Nephron progenitor cell (in vitro differentiated cells): ENCODE measurements around the gene CCL25.

Experiments used
- DNase-seq: peaks from one replicate; pipeline ENCODE4 v3.0.0; 2021
- H3K27ac Mint-ChIP-seq: 2 replicates; pipeline ENCODE4 v1.8.0; 2021; ENCODE audit warnings: mild to moderate bottlenecking, moderate library complexity, mixed read lengths
- H3K27me3 Mint-ChIP-seq: 2 replicates; pipeline ENCODE4 v1.8.0; 2021; ENCODE audit warnings: mild to moderate bottlenecking, low read depth, mixed read lengths; ENCODE audit not compliant: poor library complexity
- H3K36me3 Mint-ChIP-seq: 2 replicates; pipeline ENCODE4 v1.8.0; 2021; ENCODE audit warnings: low read depth, mixed read lengths
- H3K4me1 Mint-ChIP-seq: 2 replicates; pipeline ENCODE4 v1.8.0; 2021; ENCODE audit warnings: mixed read lengths
- H3K4me3 Mint-ChIP-seq: 2 replicates; pipeline ENCODE4 v1.8.0; 2021; ENCODE audit warnings: mild to moderate bottlenecking, moderate library complexity, mixed read lengths
- H3K9me3 Mint-ChIP-seq: 2 replicates; pipeline ENCODE4 v1.8.0; 2021; ENCODE audit warnings: mild to moderate bottlenecking, moderate library complexity, mixed read lengths
- TF ChIP-seq, protein P1 (sequence below): fragments of 200-600 bp; sonication (generic); IDR thresholded peaks from 2 replicates; pipeline ENCODE4 v1.5.0; 2021; ENCODE audit warnings: antibody characterized with exemption

Gene CCL25

DNA sequence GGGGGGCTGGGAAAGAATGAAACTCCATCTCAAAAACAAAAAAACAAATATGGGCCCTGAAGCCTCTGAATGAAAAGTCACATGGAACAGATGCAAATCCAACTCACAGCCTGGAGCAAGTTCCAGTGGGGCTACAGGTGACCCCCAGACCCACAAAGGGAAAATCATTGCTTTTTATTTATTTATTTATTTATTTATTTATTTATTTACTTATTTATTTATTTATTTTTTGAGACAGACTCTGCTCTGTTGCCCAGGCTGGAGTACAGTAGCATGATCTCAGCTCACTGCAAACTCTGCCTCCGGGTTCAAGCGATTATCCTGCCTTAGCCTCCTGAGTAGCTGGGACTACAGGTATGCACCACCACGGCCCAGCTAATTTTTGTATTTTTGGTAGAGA is 13.3 kb upstream of the CCL25 start:
- no peak overlapping the region for H3K27ac Mint-ChIP-seq
- peaks cover 10% of the 10 kb centered on the region for H3K27me3 Mint-ChIP-seq
- no peak overlapping the region for H3K4me3 Mint-ChIP-seq
- no peaks in the 10 kb centered on the region for H3K9me3 Mint-ChIP-seq
- DNase-seq = no peak
- no peaks in the 10 kb centered on the region for H3K36me3 Mint-ChIP-seq
- TF ChIP-seq, protein P1, sequence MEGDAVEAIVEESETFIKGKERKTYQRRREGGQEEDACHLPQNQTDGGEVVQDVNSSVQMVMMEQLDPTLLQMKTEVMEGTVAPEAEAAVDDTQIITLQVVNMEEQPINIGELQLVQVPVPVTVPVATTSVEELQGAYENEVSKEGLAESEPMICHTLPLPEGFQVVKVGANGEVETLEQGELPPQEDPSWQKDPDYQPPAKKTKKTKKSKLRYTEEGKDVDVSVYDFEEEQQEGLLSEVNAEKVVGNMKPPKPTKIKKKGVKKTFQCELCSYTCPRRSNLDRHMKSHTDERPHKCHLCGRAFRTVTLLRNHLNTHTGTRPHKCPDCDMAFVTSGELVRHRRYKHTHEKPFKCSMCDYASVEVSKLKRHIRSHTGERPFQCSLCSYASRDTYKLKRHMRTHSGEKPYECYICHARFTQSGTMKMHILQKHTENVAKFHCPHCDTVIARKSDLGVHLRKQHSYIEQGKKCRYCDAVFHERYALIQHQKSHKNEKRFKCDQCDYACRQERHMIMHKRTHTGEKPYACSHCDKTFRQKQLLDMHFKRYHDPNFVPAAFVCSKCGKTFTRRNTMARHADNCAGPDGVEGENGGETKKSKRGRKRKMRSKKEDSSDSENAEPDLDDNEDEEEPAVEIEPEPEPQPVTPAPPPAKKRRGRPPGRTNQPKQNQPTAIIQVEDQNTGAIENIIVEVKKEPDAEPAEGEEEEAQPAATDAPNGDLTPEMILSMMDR = no peak
- peaks cover 18% of the 10 kb centered on the region for H3K4me1 Mint-ChIP-seq

DNA sequence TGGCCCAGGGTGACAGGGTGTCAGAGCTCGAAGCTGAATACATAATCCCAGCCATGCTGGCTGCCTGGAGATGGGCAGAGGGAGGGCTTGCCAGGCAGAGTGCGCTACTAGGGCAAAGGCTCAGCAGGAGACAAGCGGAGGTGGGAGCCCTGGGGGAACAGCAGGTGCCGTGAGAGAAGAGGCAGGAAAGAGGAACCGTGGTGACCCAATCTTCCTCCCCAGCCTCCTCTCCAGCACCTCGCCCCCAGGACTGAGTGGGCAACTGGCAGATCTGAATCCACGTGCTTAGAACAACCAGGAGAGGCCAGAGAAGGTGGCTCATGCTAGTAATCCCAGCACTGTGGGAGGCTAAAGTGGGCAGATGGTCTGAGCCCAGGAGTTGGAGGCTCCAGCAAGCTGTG is 11.0 kb upstream of the CCL25 start:
- Mint-ChIP-seq H3K27me3 (peaks cover 19% of the 10 kb centered on the region), H3K36me3 (no peaks in the 10 kb centered on the region), H3K9me3 (no peaks in the 10 kb centered on the region), H3K27ac (no peak overlapping the region), H3K4me3 (no peak overlapping the region), H3K4me1 (peaks cover 9% of the 10 kb centered on the region)
- DNase-seq = no peak
- TF ChIP-seq, protein P1 = no peak

DNA sequence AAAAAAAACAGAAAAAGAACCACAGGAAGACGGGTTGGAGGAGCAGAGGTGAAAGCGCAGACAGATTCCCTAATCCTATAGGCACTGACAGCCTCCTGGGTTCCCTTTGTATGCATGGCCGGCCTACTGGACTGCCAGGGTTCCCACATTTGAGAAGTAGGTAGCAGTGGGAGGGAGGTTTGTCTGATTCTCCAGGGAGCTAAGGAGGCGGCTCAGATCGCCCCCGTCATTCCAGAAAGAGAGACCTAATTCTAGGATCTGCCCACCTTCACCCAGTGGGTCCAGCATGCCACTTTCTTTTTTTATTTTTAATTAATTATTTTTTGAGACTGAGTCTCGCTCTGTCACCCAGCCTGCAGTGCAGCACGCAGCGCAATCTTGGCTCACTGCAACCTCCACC is 9.7 kb upstream of the CCL25 start:
- no peak for DNase-seq
- Mint-ChIP-seq H3K36me3 (no peaks in the 10 kb centered on the region), H3K4me1 (no peaks in the 10 kb centered on the region), H3K27me3 (peaks cover 26% of the 10 kb centered on the region), H3K27ac (no peak overlapping the region), H3K4me3 (no peak overlapping the region), H3K9me3 (no peaks in the 10 kb centered on the region)
- TF ChIP-seq, protein P1 = no peak

DNA sequence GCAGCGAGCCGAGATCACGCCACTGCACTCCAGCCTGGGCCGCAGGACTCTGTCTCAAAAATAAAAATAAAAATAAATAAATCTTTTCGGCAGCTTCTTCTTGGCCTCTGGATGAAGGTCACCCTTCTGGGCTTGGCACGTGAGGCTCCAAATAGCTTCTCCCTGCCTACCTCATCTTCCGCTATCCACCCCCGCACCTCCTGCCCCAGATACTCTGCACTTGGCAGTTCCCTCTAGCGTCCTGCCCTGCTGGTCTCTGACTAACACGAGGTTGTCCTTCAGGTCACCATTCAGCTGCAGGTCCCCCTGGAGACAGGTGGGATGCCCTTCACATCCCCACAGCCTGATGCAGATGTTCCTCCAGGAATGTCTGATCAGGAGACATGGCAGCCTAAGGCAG is 8.5 kb upstream of the CCL25 start:
- TF ChIP-seq, protein P1 = no peak
- no peak for DNase-seq
- Mint-ChIP-seq H3K4me1 (no peaks in the 10 kb centered on the region), H3K4me3 (no peak overlapping the region), H3K36me3 (no peaks in the 10 kb centered on the region), H3K27ac (no peak overlapping the region), H3K27me3 (peaks cover 33% of the 10 kb centered on the region), H3K9me3 (no peaks in the 10 kb centered on the region)

DNA sequence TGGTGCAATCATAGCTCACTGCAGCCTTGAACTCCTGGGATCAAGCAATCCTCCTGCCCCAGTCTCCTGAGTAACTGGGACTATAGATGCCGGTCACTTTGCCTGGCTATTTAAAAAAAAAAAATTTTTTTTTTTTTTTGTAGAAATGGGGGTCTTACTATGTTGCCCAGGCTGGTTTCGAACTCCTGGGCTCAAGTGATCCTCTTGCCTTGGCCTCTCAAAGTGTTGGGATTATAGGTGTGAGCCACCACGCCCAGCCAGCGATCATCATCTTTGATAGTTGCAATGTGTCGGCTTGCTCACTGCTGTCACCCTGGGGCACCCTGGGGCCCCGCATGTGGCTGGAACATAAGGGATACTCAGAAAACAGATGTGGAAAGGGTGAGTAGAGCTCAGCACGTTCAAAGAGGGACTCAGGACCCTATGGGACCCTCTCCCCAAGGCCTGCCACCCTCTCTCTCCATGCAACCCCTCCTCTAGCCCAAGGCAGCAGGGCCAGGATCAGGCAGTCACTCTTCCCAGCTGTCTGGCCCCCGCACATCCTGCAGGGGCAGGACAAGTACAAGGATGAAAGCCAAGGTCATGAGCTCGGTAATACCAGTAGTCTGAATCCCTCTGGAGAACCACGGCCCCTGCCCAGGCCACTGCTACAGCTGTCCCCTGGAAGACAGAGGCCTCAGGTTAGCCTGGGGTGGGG is 6.5 kb upstream of the CCL25 start:
- TF ChIP-seq, protein P1 = no peak
- Mint-ChIP-seq H3K9me3 (no peaks in the 10 kb centered on the region), H3K4me1 (no peaks in the 10 kb centered on the region), H3K4me3 (no peak overlapping the region), H3K36me3 (no peaks in the 10 kb centered on the region), H3K27ac (no peak overlapping the region), H3K27me3 (peaks cover 43% of the 10 kb centered on the region)
- no peak for DNase-seq

DNA sequence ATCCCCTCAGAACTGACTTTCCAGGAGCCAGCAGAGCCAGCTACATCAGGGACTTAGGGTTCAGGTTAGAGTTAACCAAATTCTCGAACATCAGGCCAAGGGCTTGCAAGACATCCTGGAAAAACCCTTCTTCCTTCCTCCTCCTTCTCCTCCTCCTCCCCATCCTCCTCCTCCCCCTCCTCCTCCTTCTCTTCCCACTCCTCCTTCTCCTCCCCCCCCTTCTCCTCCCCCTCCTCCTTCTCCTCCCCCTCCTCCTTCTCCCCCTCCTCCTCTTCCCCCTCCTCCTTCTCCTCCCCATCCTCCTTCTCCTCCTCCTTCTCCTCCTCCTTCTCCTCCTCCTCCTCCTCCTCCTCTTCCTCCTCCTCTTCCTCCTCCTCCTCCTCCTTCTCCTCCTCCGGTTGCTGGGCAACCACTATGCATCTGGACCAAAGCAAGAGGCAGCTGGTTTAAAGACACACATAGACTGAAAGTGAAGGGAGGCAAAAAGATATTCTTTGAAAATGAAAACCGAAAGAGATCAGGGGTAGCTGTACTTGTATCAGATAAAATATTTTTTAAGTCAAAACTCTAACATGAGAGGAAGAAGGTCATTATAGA is 5.9 kb upstream of the CCL25 start:
- no peak for DNase-seq
- no peaks in the 10 kb centered on the region for H3K4me1 Mint-ChIP-seq
- H3K27ac Mint-ChIP-seq = no peak overlapping the region
- TF ChIP-seq, protein P1 = no peak
- no peaks in the 10 kb centered on the region for H3K36me3 Mint-ChIP-seq
- peaks cover 43% of the 10 kb centered on the region for H3K27me3 Mint-ChIP-seq
- H3K4me3 Mint-ChIP-seq = no peak overlapping the region
- H3K9me3 Mint-ChIP-seq = no peaks in the 10 kb centered on the region
